H1 (cell line): ENCODE data around the gene CTNNA3.

Source experiments
- BRCA1 ChIP-seq: IDR thresholded peaks from 2 replicates; pipeline ENCODE4 v1.6.1; 2012; ENCODE audit warnings: low read depth, low read length, improper control_type of control experiment
- EP300 ChIP-seq, 2 experiments: IDR thresholded peaks; 1 replicate in 1 of 2; 2 replicates in 1 of 2; pipeline ENCODE4 v1.6.1; 2011 to 2012; ENCODE audit warnings: low read depth in 2 of 2, low read length in 2 of 2, mild to moderate bottlenecking in 2 of 2, borderline replicate concordance in 1 of 2, inconsistent platforms in 1 of 2, moderate library complexity in 1 of 2
- EZH2 ChIP-seq: fragments of 200-600 bp; sonication (generic); IDR thresholded peaks from 2 replicates; pipeline ENCODE4 v1.7.1; 2012; ENCODE audit warnings: low read depth, mild to moderate bottlenecking, moderate library complexity, low read length, inconsistent platforms; ENCODE audit not compliant: severe bottlenecking
- GTF2F1 ChIP-seq: IDR thresholded peaks from 2 replicates; pipeline ENCODE4 v1.6.1; 2012; ENCODE audit warnings: low read depth, low read length, improper control_type of control experiment, borderline replicate concordance
- KDM5A ChIP-seq: fragments of 200-600 bp; IDR thresholded peaks from 2 replicates; pipeline ENCODE4 v1.7.1; 2012; ENCODE audit warnings: mild to moderate bottlenecking, low read length, inconsistent platforms, mixed read lengths
- POLR2A ChIP-seq, 2 experiments: IDR thresholded peaks; 1 replicate in 1 of 2; 2 replicates in 1 of 2; pipeline ENCODE4 v1.6.1; 2011; ENCODE audit warnings: low read depth in 2 of 2, low read length in 2 of 2, mild to moderate bottlenecking in 2 of 2; ENCODE audit errors: control extremely low read depth in 1 of 2
- SIX5 ChIP-seq: IDR thresholded peaks from 2 replicates; pipeline ENCODE4 v1.6.1; 2011; ENCODE audit warnings: mild to moderate bottlenecking, low read depth, low read length
- SP1 ChIP-seq: IDR thresholded peaks from 2 replicates; pipeline ENCODE4 v1.6.1; 2011; ENCODE audit warnings: low read depth, low read length
- SUZ12 ChIP-seq: fragments of 200-600 bp; sonication (generic); IDR thresholded peaks from 2 replicates; pipeline ENCODE4 v1.6.1; 2012; ENCODE audit warnings: mild to moderate bottlenecking, inconsistent platforms, low read length, moderate library complexity, mixed read lengths
- TAF1 ChIP-seq: IDR thresholded peaks from 2 replicates; pipeline ENCODE4 v1.6.1; 2011; ENCODE audit warnings: mild to moderate bottlenecking, low read depth, low read length
- TF ChIP-seq, protein P1 (sequence below): IDR thresholded peaks from 2 replicates; pipeline ENCODE4 v1.6.1; 2011; ENCODE audit warnings: low read length, improper control_type of control experiment
- TF ChIP-seq, protein P2 (sequence below), 3 experiments: IDR thresholded peaks; 1 replicate in 2 of 3; 2 replicates in 1 of 3; pipeline versions ENCODE4 v1.5.1 to v1.6.1; 2011; ENCODE audit warnings: low read length in 3 of 3, mild to moderate bottlenecking in 3 of 3, inconsistent platforms in 2 of 3, low read depth in 1 of 3, moderate library complexity in 1 of 3; ENCODE audit not compliant: insufficient read depth in 1 of 3; ENCODE audit errors: control extremely low read depth in 1 of 3

DNA sequence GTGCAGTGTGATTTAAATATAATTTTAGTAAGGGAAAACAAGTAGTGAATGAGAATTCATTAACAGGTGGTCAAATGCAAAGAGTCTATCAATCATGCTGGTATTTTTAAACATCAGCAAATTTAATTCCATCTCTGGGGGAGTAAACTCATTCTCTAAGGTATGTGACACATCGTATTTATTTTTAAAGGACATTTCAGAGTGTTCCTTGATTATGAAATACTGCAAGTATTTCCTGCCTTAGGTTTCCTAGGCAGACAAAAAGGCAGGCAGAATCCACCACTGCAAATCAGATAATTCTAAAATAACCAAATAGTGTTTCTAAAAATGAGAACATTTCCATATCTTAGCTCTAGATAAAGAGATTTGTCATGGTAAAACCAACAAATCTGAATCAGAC, 576.3 kb downstream of the CTNNA3 start:
- TF ChIP-seq SUZ12 (no peak), KDM5A (no peak), BRCA1 (no peak), TAF1 (no peak), SIX5 (no peak), EZH2 (no peak), POLR2A (IDR thresholded peaks at IDR 0.05; ENCODE audit: control extremely low read depth in 1 of 2, low read depth in 2 of 2, low read length in 2 of 2) (no peak), SP1 (no peak), EP300 (IDR thresholded peaks at IDR 0.05; ENCODE audit: borderline replicate concordance in 1 of 2, low read depth in 2 of 2, low read length in 2 of 2) (no peak), GTF2F1 (no peak)
- TF ChIP-seq, protein P1, sequence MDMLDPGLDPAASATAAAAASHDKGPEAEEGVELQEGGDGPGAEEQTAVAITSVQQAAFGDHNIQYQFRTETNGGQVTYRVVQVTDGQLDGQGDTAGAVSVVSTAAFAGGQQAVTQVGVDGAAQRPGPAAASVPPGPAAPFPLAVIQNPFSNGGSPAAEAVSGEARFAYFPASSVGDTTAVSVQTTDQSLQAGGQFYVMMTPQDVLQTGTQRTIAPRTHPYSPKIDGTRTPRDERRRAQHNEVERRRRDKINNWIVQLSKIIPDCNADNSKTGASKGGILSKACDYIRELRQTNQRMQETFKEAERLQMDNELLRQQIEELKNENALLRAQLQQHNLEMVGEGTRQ = no peak
- TF ChIP-seq, protein P2, sequence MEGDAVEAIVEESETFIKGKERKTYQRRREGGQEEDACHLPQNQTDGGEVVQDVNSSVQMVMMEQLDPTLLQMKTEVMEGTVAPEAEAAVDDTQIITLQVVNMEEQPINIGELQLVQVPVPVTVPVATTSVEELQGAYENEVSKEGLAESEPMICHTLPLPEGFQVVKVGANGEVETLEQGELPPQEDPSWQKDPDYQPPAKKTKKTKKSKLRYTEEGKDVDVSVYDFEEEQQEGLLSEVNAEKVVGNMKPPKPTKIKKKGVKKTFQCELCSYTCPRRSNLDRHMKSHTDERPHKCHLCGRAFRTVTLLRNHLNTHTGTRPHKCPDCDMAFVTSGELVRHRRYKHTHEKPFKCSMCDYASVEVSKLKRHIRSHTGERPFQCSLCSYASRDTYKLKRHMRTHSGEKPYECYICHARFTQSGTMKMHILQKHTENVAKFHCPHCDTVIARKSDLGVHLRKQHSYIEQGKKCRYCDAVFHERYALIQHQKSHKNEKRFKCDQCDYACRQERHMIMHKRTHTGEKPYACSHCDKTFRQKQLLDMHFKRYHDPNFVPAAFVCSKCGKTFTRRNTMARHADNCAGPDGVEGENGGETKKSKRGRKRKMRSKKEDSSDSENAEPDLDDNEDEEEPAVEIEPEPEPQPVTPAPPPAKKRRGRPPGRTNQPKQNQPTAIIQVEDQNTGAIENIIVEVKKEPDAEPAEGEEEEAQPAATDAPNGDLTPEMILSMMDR (IDR thresholded peaks at IDR 0.05; ENCODE audit: control extremely low read depth in 1 of 3, insufficient read depth in 1 of 3, low read depth in 1 of 3, low read length in 3 of 3) = no peak
